K562 (cell line): ENCODE measurements around the gene RSRP1. TPM values are rescaled to one million over a fixed set of nuclear protein-coding genes. Genes with fewer than 3 reads are reported as not detected.
"Not testable (repeated sequence)": the region's sequence is repeated elsewhere in the genome, so short reads cannot be mapped to it uniquely, and the experiment has no call there.

Experiments used
- ATAC-seq: fragments of 200-7000 bp; cut with Tn5 transposase; 3 replicates; pipeline ENCODE4 v1.9.1; 2020; ENCODE audit warnings: moderate library complexity
- BruUV-seq: library from RNA; stranded (reverse); fragments of 400-500 nt; replicated peaks from 2 replicates; lab custom pipeline; 2021; lab: Mats Ljungman, UMichigan
- CTCF ChIA-PET: fragments of 300-600 bp; formaldehyde crosslinking; extraction: SDS; loops from one replicate; lab custom pipeline; 2021; ENCODE audit warnings: low intra/inter-chr PET ratio; lab: Yijun Ruan, JAX
- POLR2A ChIA-PET: fragments of 300-600, 350-650 bp; sonication (Branson Sonifier 250); formaldehyde crosslinking; extraction: SDS; loops from one replicate; lab custom pipeline; 2021; ENCODE audit warnings: antibody characterized with exemption, inconsistent platforms; lab: Yijun Ruan, JAX
- DNase-seq, 4 experiments: peaks; one replicate each; pipeline versions ENCODE4 v3.0.0 to v3.0.0-alpha.2; 2011 to 2018; ENCODE audit warnings: low spot score in 3 of 4, mixed read lengths in 3 of 4; ENCODE audit errors: extremely low read depth in 1 of 4
- FAIRE-seq: peaks from 2 replicates; lab custom pipeline; 2011; peaks lifted over from hg19 to GRCh38; lab: Jason Lieb, UNC
- H2AFZ ChIP-seq: 2 replicates; pipeline ENCODE4 v1.6.0; 2011; ENCODE audit warnings: low read depth, low read length, control low read depth, inconsistent platforms
- H3K27ac ChIP-seq: fragments of 200-600 bp; 3 replicates; pipeline ENCODE4 v1.8.0; 2011; ENCODE audit warnings: low read depth, mild to moderate bottlenecking, control low read depth, inconsistent platforms, low read length, moderate library complexity, mixed read lengths; ENCODE audit errors: extremely low read depth
- H3K27me3 ChIP-seq, 2 experiments: fragments of 300-600 bp in 1 of 2; 2 replicates in 1 of 2; 3 replicates in 1 of 2; pipeline versions ENCODE4 v1.6.0 to v1.8.0; 2011; ENCODE audit warnings: inconsistent platforms in 2 of 2, low read length in 2 of 2, mild to moderate bottlenecking in 1 of 2, mixed read lengths in 1 of 2, moderate library complexity in 1 of 2; ENCODE audit not compliant: control insufficient read depth in 2 of 2, insufficient read depth in 2 of 2
- H3K36me3 ChIP-seq: fragments of 300-600 bp; 3 replicates; pipeline ENCODE4 v1.8.0; 2011; ENCODE audit warnings: mild to moderate bottlenecking, low read length, inconsistent platforms; ENCODE audit not compliant: control insufficient read depth, insufficient read depth
- H3K4me1 ChIP-seq, 2 experiments: fragments of 200-600 bp in 1 of 2; replicated peaks in 1 of 2; 2 replicates in 1 of 2; 3 replicates in 1 of 2; pipeline versions ENCODE4 v1.5.1 to v1.8.0; 2011; ENCODE audit warnings: inconsistent platforms in 2 of 2, low read length in 2 of 2, mild to moderate bottlenecking in 1 of 2, mixed read lengths in 1 of 2, moderate library complexity in 1 of 2; ENCODE audit not compliant: control insufficient read depth in 2 of 2, insufficient read depth in 2 of 2
- H3K4me2 ChIP-seq: 2 replicates; pipeline ENCODE4 v1.6.1; 2011; ENCODE audit warnings: low read length, control low read depth, inconsistent platforms, mixed read lengths; ENCODE audit not compliant: insufficient read depth
- H3K4me3 ChIP-seq: fragments of 200-600 bp; sonication (generic), shearing (Covaris generic); 2 replicates; pipeline ENCODE4 v1.5.1; 2016; ENCODE audit warnings: control low read depth, inconsistent platforms
- H3K79me2 ChIP-seq: fragments of 200-600 bp; 3 replicates; pipeline ENCODE4 v1.8.0; 2011; ENCODE audit warnings: low read length, inconsistent platforms; ENCODE audit not compliant: control insufficient read depth, insufficient read depth
- H3K9ac ChIP-seq, 2 experiments: 2 replicates each; pipeline versions ENCODE4 v1.6.0 to v1.6.1; 2011; ENCODE audit warnings: low read depth in 2 of 2, low read length in 2 of 2, control low read depth in 1 of 2, inconsistent platforms in 1 of 2, mild to moderate bottlenecking in 1 of 2, mixed read lengths in 1 of 2; ENCODE audit not compliant: insufficient read depth in 1 of 2
- H3K9me1 ChIP-seq: one replicate; pipeline ENCODE4 v1.6.0; 2011; ENCODE audit warnings: inconsistent platforms, mild to moderate bottlenecking, low read length, moderate library complexity; ENCODE audit not compliant: control insufficient read depth, insufficient read depth
- H3K9me3 ChIP-seq: replicated peaks from 2 replicates; pipeline ENCODE4 v1.5.1; 2011; ENCODE audit warnings: low read depth, low read length, inconsistent platforms; ENCODE audit not compliant: control insufficient read depth, insufficient read depth
- H4K20me1 ChIP-seq: replicated peaks from 2 replicates; pipeline ENCODE4 v1.6.1; 2011; ENCODE audit warnings: low read length, inconsistent platforms, mixed read lengths; ENCODE audit not compliant: control insufficient read depth, insufficient read depth
- ARID1B ChIP-seq: fragments of 450-650 bp; IDR thresholded peaks from 2 replicates; pipeline ENCODE4 v1.6.1; 2016; ENCODE audit warnings: antibody characterized with exemption, mild to moderate bottlenecking, inconsistent platforms
- CBFA2T2 ChIP-seq: fragments of 450-650 bp; conservative IDR thresholded peaks from 2 replicates; pipeline ENCODE4 v1.6.1; 2017; ENCODE audit warnings: mild to moderate bottlenecking
- CBFA2T3 ChIP-seq: fragments of 450-650 bp; IDR thresholded peaks from 2 replicates; pipeline ENCODE4 v1.6.1; 2017
- HMBOX1 ChIP-seq: sonication (generic); IDR thresholded peaks from 2 replicates; pipeline ENCODE4 v1.6.1; 2016
- NCOR1 ChIP-seq: fragments of 450-650 bp; IDR thresholded peaks from 2 replicates; pipeline ENCODE4 v1.6.1; 2016; ENCODE audit warnings: mild to moderate bottlenecking, moderate library complexity
- TAL1 ChIP-seq: fragments of 450-650 bp; IDR thresholded peaks from 2 replicates; pipeline ENCODE4 v1.6.1; 2016; ENCODE audit warnings: mild to moderate bottlenecking
- TCF3 ChIP-seq: sonication (generic); formaldehyde crosslinking; IDR thresholded peaks from 2 replicates; pipeline ENCODE4 v1.4.0; 2020; ENCODE audit warnings: mild to moderate bottlenecking, missing genetic modification reagents
- TEAD4 ChIP-seq, 2 experiments: sonication (generic) in 1 of 2; formaldehyde crosslinking in 1 of 2; IDR thresholded peaks; 2 replicates each; pipeline versions ENCODE4 v1.6.1 to v1.8.0; 2012 to 2022; ENCODE audit warnings: borderline replicate concordance in 1 of 2, inconsistent platforms in 1 of 2, low read length in 1 of 2, mild to moderate bottlenecking in 1 of 2, missing genetic modification reagents in 1 of 2
- WGBS: fragments of 100-300 bp; shearing (Covaris generic); methylation state at CpG from one replicate; pipeline ENCODE4 v1.1.6; 2016; ENCODE audit warnings: low coverage, mixed read lengths; ENCODE audit not compliant: insufficient coverage; ENCODE audit errors: missing lambda C conversion rate; 5-methylcytosine and 5-hydroxymethylcytosine counted together
- in situ Hi-C: fragments of 300-500 bp; cut with MboI; formaldehyde crosslinking; loops from 4 replicates; pipeline ENCODE4 v1.15.0; 2018; ENCODE audit warnings: inconsistent platforms, mixed read lengths
- intact Hi-C: fragments of 100-400 bp; cut with micrococcal nuclease; formaldehyde crosslinking; loops from 2 replicates; pipeline ENCODE4 v1.14.2; 2022
- polyA plus RNA-seq, 8 experiments: library from polyadenylated mRNA; depleted of rRNA in 4 of 8; stranded (reverse) in 5 of 8; unstranded in 3 of 8; fragments of >200 nt; fragmentation: Nextera tagmentation in 2 of 8; fragmentation: Illumina TruSeq in 1 of 8; extraction: Ambion mirVana in 2 of 8; extraction: Trizol in 1 of 8; gene quantifications; 2 replicates each; pipeline versions ENCODE4 v1.2.1 to v1.2.3, GENCODE V29; 2011 to 2014; ENCODE audit warnings: inconsistent platforms in 1 of 8, missing spikeins in 1 of 8
- total RNA-seq, 7 experiments: library from RNA; depleted of rRNA in 6 of 7; stranded (reverse); fragments of >200 nt in 6 of 7; fragmentation: Illumina TruSeq in 2 of 7; extraction: Trizol in 2 of 7; gene quantifications; 2 replicates each; pipeline versions ENCODE4 v1.2.1 to v1.2.3, GENCODE V29; 2011 to 2021; ENCODE audit warnings: low replicate concordance in 1 of 7

Gene RSRP1
- total and polyA plus RNA-seq, 9 of the 15 experiments (the other 6 are each of a cell fraction or from before 2014, with no cell fraction given): 27.2 to 283 (median 146) TPM

GRCh38 chr1:25272238-25272637 is 25.0 kb upstream of the RSRP1 start, which contains the start of gene RHD:
TSS of gene RHD (plus strand) at chr1:25272509. CDS start at chr1:25272548, 39 bp downstream.
- Histone ChIP-seq H2AFZ (peak within 1 kb of the TSS; percentile 45; the same call in 1 of the 2 replicates), H3K4me3 (peak within 1 kb of the TSS; percentile 28; the same call in 1 of the 2 replicates), H3K27ac (peak within 1 kb of the TSS; percentile 65), H3K4me2 (peak within 1 kb of the TSS; percentile 62), H3K9ac (peak within 1 kb of the TSS; percentile 44 to 52; a peak in 3 of 4 replicates), H3K79me2 (peaks cover 38% of the 10 kb centered on the region)
- H3K9me1 ChIP-seq; H4K20me1 ChIP-seq; H3K4me1 ChIP-seq; intact Hi-C loops; in situ Hi-C loops; H3K9me3 ChIP-seq; H3K36me3 ChIP-seq; CTCF ChIA-PET; BruUV-seq; POLR2A ChIA-PET; H3K27me3 ChIP-seq; DNase-seq; TF ChIP-seq TEAD4 (CRISPR knock-in tag; IDR thresholded peaks at IDR 0.05; ENCODE audit: borderline replicate concordance): not testable (repeated sequence)
- TF ChIP-seq NCOR1: peak; percentile 44; the same call in 1 of the 2 replicates
- TF ChIP-seq HMBOX1: 0 out of 2 replicates have a peak, but pooled peaks have one; percentile 12
- TF ChIP-seq TEAD4 (IDR thresholded peaks at IDR 0.05; ENCODE audit: low read length): 0 out of 2 replicates have a peak, but pooled peaks have one; percentile 21
- peak; percentile 65 for TF ChIP-seq CBFA2T3
- peak; percentile 51 for TF ChIP-seq ARID1B
- TF ChIP-seq CBFA2T2: peak; percentile 48
- TF ChIP-seq TAL1: peak; percentile 46; the same call in 1 of the 2 replicates
- peak; percentile 71 for TF ChIP-seq TCF3 (CRISPR knock-in tag)
- 1% methylated on average over 5 of the region's 8 CpGs for WGBS
- FAIRE-seq (peak; percentile 93), ATAC-seq (peak; percentile 79)
